Sigmoid colon (tissue), 7 donors: ENCODE results near the gene TBCK. TPM values are rescaled to one million over a fixed set of nuclear protein-coding genes. Genes with fewer than 3 reads are reported as not detected.

Source experiments
- DNase-seq: peaks from one replicate; pipeline ENCODE4 v3.0.0-alpha.2; 2019
- H3K27ac ChIP-seq, 4 donors: fragments of 200-600 bp; sonication (generic); one replicate each; pipeline ENCODE4 v1.5.1; 2016 to 2019; ENCODE audit warnings: mild to moderate bottlenecking in 1 of 4
- H3K27me3 ChIP-seq, 3 donors: fragments of 200-600 bp; sonication (generic); one replicate each; pipeline ENCODE4 v1.5.1; 2019; ENCODE audit warnings: mild to moderate bottlenecking in 1 of 3
- H3K36me3 ChIP-seq, 4 donors: fragments of 200-600 bp; sonication (generic); one replicate each; pipeline ENCODE4 v1.5.1; 2016 to 2019
- H3K4me1 ChIP-seq, 4 donors: fragments of 200-600 bp; sonication (generic); one replicate each; pipeline ENCODE4 v1.5.1; 2017 to 2019
- H3K4me3 ChIP-seq, 4 donors: fragments of 200-600 bp; sonication (generic); one replicate each; pipeline ENCODE4 v1.5.1; 2017 to 2019; ENCODE audit warnings: mild to moderate bottlenecking in 2 of 4, moderate library complexity in 1 of 4
- H3K9me3 ChIP-seq, 4 donors: fragments of 200-600 bp in 3 of 4; sonication (generic) in 3 of 4; one replicate each; pipeline versions ENCODE4 v1.5.1 to v1.6.1; 2013 to 2019
- EP300 ChIP-seq, 4 donors: sonication (generic); formaldehyde crosslinking; IDR thresholded peaks; one replicate each; pipeline ENCODE4 v1.6.1; 2017; ENCODE audit warnings: antibody characterized with exemption in 4 of 4
- POLR2A ChIP-seq, 2 donors: fragments of 450-650 bp; IDR thresholded peaks; one replicate each; pipeline ENCODE4 v1.6.1; 2016; ENCODE audit warnings: antibody characterized with exemption in 2 of 2, mild to moderate bottlenecking in 2 of 2, moderate library complexity in 2 of 2
- POLR2AphosphoS5 ChIP-seq, 4 donors: sonication (generic); formaldehyde crosslinking; IDR thresholded peaks; one replicate each; pipeline ENCODE4 v1.6.1; 2017; ENCODE audit warnings: antibody characterized with exemption in 4 of 4
- WGBS, 2 donors: extraction: QIAGEN DNeasy Blood & Tissue Kit; methylation state at CpG; one replicate each; pipeline ENCODE4 v1.1.7; 2013; 5-methylcytosine and 5-hydroxymethylcytosine counted together
- intact Hi-C: fragments of 100-400 bp; cut with DNase I; formaldehyde crosslinking; loops from one replicate; pipeline ENCODE4 v1.15.1; 2023
- polyA plus RNA-seq, 3 donors: library from polyadenylated mRNA; stranded (reverse); fragments of 200-250 nt; gene quantifications; one replicate each; pipeline ENCODE4 v1.2.3, GENCODE V29; 2013
- total RNA-seq, 4 donors: library from RNA; depleted of rRNA; stranded (reverse); fragments of >200 nt; gene quantifications; one replicate each; pipeline ENCODE4 v1.1.0, GENCODE V29; 2016
- TF ChIP-seq, protein P1 (sequence below), 4 experiments: fragments of 450-650 bp in 3 of 4; fragments of 200-600 bp in 1 of 4; IDR thresholded peaks; one replicate each; pipeline ENCODE4 v1.5.1; 2016 to 2019; ENCODE audit warnings: antibody characterized with exemption in 4 of 4, mild to moderate bottlenecking in 3 of 4, moderate library complexity in 2 of 4
- donor health status: healthy with polysubstance abuse.
- donor health status: Bipolar disorder and iron deficiency.
- donor health status: healthy.

TBCK gene
- total and polyA plus RNA-seq, 7 donors: 4.8 to 43.5 (median 26.3) TPM

DNA sequence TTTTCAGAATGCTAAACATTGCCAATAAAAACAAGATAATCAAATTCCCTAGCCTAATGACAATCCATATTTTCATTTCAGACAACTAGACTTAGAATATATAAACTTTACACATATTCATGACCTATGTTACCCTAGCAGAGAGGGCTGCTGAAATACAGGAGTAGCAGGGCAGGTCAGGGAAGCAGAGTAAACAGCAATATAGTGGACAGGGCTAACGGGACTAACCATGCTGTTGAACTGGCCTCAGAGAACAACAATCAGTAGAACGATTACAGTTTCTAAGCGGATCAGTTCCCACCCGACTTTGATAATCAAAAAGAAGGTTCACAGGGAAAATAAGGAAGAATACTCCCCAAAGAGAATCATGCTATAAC is 14.0 kb downstream of the TBCK start:
- H3K27me3 ChIP-seq: no peaks in the 10 kb centered on the region
- 78 to 88% methylated on average over 4 of the region's 4 CpGs for WGBS, 2 donors
- H3K9me3 ChIP-seq: no peaks in the 10 kb centered on the region
- TF ChIP-seq POLR2A (IDR thresholded peaks at IDR 0.05) (no peak), EP300 (IDR thresholded peaks at IDR 0.05) (no peak), POLR2AphosphoS5 (IDR thresholded peaks at IDR 0.05) (no peak)
- TF ChIP-seq, protein P1, sequence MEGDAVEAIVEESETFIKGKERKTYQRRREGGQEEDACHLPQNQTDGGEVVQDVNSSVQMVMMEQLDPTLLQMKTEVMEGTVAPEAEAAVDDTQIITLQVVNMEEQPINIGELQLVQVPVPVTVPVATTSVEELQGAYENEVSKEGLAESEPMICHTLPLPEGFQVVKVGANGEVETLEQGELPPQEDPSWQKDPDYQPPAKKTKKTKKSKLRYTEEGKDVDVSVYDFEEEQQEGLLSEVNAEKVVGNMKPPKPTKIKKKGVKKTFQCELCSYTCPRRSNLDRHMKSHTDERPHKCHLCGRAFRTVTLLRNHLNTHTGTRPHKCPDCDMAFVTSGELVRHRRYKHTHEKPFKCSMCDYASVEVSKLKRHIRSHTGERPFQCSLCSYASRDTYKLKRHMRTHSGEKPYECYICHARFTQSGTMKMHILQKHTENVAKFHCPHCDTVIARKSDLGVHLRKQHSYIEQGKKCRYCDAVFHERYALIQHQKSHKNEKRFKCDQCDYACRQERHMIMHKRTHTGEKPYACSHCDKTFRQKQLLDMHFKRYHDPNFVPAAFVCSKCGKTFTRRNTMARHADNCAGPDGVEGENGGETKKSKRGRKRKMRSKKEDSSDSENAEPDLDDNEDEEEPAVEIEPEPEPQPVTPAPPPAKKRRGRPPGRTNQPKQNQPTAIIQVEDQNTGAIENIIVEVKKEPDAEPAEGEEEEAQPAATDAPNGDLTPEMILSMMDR (IDR thresholded peaks at IDR 0.05): no peak
- intact Hi-C loops: no loop called here
- no peak overlapping the region for H3K4me3 ChIP-seq
- no peak for DNase-seq
- H3K36me3 ChIP-seq: peaks cover 0 to 11% (median 0%) of the 10 kb centered on the region in 4 donors
- H3K4me1 ChIP-seq: no peaks in the 10 kb centered on the region
- H3K27ac ChIP-seq: no peak overlapping the region

DNA sequence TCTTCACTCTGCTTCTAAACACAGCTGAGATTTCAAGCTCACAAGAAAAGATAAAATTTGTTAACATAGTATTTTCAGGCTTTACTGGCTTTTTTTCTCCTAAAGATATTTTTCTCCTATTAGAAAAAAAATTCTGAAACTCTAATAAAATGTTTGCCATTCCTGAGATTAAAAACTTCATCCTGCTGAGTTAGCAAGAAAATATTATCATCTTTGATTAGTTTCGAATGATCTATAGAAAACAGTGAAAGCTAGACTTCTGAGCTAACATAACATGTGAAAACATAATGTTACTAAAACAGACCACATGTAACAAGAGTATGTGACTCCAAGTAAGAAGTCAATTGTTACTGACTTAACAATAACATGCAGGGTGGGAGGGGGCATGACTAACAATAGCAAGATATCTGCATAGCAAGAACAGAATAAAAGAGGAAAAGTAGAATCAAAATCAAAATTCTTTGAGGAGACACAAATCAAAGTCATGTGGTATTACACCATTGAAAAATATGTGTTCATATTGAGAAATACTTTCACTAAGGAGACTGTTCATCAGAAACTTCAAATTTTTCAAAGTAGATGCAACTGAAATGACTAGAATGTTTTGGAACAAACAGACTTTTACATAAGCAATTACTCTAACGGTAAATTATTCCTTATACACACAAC is 14.5 kb downstream of the TBCK start:
- H3K4me3 ChIP-seq: no peak overlapping the region
- TF ChIP-seq, protein P1 (IDR thresholded peaks at IDR 0.05): no peak
- TF ChIP-seq EP300 (IDR thresholded peaks at IDR 0.05) (no peak), POLR2A (IDR thresholded peaks at IDR 0.05) (no peak), POLR2AphosphoS5 (IDR thresholded peaks at IDR 0.05) (no peak)
- WGBS, 2 donors: 87 to 91% methylated on average over 2 of the region's 2 CpGs
- H3K27me3 ChIP-seq: no peaks in the 10 kb centered on the region
- DNase-seq: no peak
- H3K9me3 ChIP-seq: no peaks in the 10 kb centered on the region
- intact Hi-C loops: no loop called here
- H3K36me3 ChIP-seq: peaks cover 0 to 11% (median 0%) of the 10 kb centered on the region in 4 donors
- H3K27ac ChIP-seq: no peak overlapping the region
- no peaks in the 10 kb centered on the region for H3K4me1 ChIP-seq

DNA sequence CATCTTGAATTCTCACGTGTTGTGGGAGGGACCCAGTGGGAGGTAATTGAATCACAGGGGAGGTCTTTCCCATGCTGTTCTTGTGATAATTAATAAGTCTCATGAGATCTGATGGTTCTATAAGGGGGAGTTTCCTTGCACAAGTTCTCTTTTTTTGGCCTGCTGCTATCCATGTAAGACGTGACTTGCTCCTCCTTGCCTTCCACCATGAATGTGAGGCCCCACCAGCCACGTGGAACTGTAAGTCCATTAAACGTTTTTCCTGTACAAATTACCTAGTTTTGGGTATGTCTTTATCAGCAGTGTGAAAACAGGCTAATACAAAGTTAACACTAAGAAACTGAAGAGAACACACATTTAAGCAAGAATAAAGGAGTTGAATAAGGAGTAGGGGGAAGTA is 16.0 kb downstream of the TBCK start:
- no peak for DNase-seq
- Histone ChIP-seq H3K27ac (no peak overlapping the region), H3K9me3 (no peaks in the 10 kb centered on the region), H3K4me3 (no peak overlapping the region), H3K27me3 (no peaks in the 10 kb centered on the region), H3K4me1 (no peaks in the 10 kb centered on the region), H3K36me3 (peaks cover 0 to 12% (median 0%) of the 10 kb centered on the region in 4 donors)
- 90 to 92% methylated on average over 4 of the region's 4 CpGs for WGBS, 2 donors
- intact Hi-C loops: no loop called here
- no peak for TF ChIP-seq POLR2A (IDR thresholded peaks at IDR 0.05)
- TF ChIP-seq, protein P1 (IDR thresholded peaks at IDR 0.05): no peak
- TF ChIP-seq POLR2AphosphoS5 (IDR thresholded peaks at IDR 0.05): no peak
- no peak for TF ChIP-seq EP300 (IDR thresholded peaks at IDR 0.05)

DNA sequence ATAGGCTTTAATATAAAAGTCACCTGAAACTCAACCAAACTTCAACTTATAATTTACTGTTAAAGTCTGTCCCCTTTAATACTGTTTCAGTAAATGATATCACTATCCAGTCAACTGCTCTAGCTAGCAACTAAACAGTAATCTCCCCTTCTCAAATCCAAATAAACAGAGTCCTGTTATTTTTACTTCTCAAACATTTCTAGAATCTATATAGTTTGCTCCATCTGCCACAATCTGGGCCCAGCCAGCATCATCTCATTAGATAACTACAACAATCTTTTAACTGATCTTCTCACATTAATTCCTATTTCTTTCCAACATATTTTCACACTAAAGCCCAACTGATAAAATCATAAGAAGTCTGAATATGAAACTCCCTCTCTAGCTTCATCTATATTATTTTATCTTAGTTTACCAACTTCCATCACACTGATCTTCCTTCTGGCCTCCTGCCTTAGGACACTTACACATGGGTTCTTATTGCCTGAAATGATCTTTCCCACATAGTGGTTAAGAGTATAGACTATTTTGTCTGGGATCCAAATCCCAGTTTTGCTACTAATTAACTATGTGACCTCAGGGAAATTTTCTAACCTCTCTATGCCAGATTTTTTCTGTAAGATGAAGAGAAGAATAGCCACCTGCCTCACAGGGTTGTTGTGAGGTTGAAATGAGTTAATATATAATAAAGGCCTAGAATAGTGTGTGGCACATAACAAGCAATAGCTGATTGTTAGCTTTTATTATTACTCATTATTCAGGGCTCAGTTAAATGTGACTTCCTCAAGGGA is 18.6 kb downstream of the TBCK start:
- no peak for TF ChIP-seq EP300 (IDR thresholded peaks at IDR 0.05)
- no peak for TF ChIP-seq POLR2AphosphoS5 (IDR thresholded peaks at IDR 0.05)
- TF ChIP-seq, protein P1 (IDR thresholded peaks at IDR 0.05): no peak
- no peak for TF ChIP-seq POLR2A (IDR thresholded peaks at IDR 0.05)
- peaks cover 0 to 33% (median 5%) of the 10 kb centered on the region in 4 donors for H3K36me3 ChIP-seq
- no peaks in the 10 kb centered on the region for H3K27me3 ChIP-seq
- DNase-seq: no peak
- H3K4me3 ChIP-seq: no peak overlapping the region
- H3K4me1 ChIP-seq: no peaks in the 10 kb centered on the region
- H3K27ac ChIP-seq: no peak overlapping the region
- no peaks in the 10 kb centered on the region for H3K9me3 ChIP-seq
- intact Hi-C loops: no loop called here
